NCI-H2081 treated with DMSO at 0.1 percent for 48 hours (cell line): ENCODE measurements around the gene TRPV4.

Experiments
- DNase-seq: peaks from one replicate; lab custom pipeline; 2025; lab: John Stamatoyannopoulos, UW

TRPV4 gene

GRCh38 chr12:109827566-109828550 lies 5.3 kb downstream of the TRPV4 start:
- no peak for DNase-seq

DNA sequence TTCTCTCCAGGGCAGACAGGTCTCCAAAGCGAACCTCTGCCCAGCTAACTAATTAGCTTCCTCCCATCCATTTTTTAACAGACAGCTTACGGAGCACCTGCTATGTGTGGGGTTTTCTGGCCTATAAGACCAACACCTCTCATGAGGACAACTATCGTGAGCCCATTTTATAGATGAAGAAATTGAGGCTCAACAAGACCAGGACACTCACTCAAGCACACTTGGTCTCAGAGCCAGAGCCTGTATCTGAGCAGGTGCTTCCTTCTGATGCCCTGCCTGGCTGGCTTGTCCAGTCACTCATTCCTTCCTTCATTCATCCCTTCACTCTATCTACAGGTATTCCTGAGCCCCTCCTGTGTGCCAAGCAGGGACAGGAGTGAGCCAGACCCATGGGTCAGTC lies 6.1 kb downstream of the TRPV4 start:
- DNase-seq, result no peak

DNA sequence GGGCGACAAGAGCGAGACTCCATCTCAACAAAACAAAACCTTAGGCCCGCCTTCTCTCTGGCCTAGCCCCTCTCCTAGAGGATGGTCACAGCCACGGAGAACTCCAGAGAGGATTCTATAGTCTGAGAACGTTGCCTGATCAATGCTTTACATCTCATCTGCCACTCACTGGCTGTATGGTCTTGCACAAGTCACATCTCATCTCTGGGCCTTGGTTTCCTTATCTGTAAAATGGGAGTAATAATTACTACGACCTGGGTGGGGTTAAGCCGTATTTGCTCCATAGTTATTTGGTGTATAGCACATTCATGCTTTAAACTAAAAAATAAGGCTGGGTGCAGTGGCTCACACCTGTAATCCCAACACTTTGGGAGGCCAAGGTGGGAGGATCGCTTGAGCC lies 8.5 kb downstream of the TRPV4 start:
- DNase-seq, result no peak

- no peak for DNase-seq
Observed at GRCh38 chr12:109822951-109823411, 10.2 kb downstream of the TRPV4 start.

GRCh38 chr12:109822416-109822815 lies 10.8 kb downstream of the TRPV4 start:
- no peak for DNase-seq

DNA sequence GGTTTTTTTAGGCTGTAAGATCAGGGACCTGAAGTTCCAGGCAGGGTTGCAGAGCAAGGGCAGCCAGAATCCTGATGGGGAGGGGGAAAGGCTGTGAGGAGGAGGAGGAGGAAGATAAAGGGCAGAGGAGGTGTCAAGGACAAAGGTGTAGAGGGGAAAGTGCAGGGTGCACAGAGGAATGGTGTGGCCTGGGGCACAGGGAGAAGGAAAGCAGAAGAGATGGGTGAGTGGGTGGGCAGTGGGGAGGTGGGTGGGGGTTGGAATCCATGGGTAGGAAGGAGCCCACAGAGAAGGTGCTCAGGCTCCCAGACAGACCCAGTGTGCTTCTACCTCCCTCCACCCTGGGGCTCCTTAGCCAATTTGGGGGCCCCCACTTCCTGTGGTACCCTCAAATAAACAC lies 11.2 kb downstream of the TRPV4 start:
- no peak for DNase-seq

- DNase-seq, result no peak
Observed at GRCh38 chr12:109820816-109821381, 12.3 kb downstream of the TRPV4 start.

- DNase-seq, result no peak
Observed at GRCh38 chr12:109818905-109819500, 14.2 kb downstream of the TRPV4 start.

GRCh38 chr12:109818253-109818652 lies 14.9 kb downstream of the TRPV4 start:
- DNase-seq, result no peak

GRCh38 chr12:109817627-109818231 lies 15.5 kb downstream of the TRPV4 start:
- DNase-seq, result no peak

- DNase-seq, result no peak
Observed at GRCh38 chr12:109816870-109817269, 16.3 kb downstream of the TRPV4 start.

GRCh38 chr12:109815757-109816617 lies 17.2 kb downstream of the TRPV4 start:
- DNase-seq, result no peak

DNA sequence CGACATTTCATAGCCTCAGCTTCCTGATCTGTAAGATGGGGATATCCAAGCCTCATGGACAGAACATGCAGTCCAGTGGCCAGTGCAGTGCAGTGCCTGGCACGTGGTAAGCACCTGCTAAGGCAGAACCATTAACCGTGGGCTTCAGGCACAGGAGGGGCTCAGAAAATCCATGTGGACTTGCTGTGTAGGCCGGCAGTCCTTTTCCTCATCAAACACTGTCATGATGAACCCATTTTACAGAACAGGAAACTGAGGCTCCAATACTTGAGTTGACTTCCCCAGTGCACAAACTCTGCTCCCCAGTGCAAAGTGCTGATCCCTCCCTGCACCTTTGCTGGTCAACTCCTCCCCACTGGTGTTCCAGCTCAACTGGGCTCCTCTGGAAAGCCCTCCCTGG lies 18.0 kb downstream of the TRPV4 start:
- no peak for DNase-seq

DNA sequence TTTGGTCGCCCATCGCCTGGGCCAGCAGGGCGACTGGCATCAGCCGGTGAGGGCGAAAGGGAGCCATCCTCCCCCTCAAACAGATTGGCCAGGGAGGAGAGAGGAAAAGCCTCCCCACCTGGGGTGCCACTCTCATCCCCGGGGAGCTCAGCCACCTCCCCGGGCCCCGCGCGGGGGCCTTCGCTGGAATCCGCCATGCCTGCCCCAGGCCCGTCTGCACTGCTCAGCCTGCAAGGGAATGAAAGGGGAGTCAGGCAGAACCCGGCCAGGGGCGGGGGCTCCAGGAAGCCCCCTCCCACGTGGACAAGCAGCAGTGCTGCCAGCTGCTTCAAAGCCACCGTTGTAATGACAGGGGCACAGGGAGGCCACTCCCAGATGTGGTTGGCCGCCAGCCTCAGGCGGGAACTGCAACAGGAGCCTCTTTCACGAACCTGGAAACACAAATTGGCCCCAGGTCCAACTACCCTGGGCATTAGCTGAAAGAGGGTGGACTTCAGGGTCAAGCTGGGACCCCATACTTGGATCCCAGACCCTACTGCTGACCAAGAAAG lies 18.5 kb downstream of the TRPV4 start:
- no peak for DNase-seq

DNA sequence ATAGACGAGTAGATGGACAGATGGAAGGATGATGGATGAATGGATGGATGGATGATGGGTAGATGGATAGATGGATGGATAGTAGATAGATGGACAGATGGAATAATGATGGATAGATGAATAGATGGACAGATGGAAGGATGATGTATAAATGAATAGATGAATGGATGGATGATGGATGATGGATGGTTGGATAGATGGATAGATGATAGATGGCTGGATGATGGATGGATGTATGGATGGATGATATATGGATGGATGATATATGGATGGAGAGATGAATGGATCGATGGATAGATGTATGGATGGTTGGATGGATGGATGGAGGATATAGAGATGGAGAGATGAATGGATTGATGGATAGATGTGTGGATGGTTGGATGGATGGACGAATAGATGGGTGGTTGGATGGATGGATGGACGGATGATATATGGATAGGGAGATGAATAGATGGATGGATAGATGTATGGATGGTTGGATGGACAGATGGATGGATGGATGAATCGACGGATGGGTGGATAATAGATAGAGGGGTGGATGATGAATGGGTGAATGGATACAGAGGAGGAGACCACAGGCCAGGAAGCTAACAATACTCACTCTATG lies 19.3 kb downstream of the TRPV4 start:
- DNase-seq, result no peak

- no peak for DNase-seq
Observed at GRCh38 chr12:109811624-109811995, 21.6 kb downstream of the TRPV4 start.

DNA sequence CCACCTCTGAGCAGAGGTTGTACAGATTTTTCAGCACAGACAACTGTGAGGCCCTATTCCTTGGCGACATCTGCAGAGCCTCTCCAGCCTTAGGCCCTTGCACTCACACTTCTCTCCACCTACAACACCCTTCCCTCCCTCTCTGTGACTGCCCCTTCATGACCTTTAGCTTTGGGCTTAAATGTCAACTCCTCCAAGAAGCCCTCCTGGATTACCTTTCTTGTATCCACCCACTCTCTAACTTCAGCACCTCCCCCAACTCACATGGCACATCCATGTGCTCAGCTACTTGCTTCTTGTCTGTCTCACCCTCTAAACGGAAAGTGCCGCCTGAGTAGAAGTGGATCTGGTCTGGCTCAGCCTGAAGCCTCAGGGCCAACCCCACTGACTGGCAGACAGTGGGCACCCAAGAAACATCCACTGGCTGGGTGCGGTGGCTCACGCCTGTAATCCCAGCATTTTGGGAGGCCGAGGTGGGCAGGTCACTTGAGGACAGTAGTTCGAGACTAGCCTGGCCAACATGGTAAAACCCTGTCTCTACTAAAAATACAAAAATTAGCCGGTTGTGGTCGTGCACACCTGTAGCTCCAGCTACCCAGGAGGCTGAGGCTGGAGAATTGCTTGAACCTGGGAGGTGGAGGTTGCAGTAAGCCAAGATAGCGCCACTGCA lies 22.1 kb downstream of the TRPV4 start:
- DNase-seq, result no peak

DNA sequence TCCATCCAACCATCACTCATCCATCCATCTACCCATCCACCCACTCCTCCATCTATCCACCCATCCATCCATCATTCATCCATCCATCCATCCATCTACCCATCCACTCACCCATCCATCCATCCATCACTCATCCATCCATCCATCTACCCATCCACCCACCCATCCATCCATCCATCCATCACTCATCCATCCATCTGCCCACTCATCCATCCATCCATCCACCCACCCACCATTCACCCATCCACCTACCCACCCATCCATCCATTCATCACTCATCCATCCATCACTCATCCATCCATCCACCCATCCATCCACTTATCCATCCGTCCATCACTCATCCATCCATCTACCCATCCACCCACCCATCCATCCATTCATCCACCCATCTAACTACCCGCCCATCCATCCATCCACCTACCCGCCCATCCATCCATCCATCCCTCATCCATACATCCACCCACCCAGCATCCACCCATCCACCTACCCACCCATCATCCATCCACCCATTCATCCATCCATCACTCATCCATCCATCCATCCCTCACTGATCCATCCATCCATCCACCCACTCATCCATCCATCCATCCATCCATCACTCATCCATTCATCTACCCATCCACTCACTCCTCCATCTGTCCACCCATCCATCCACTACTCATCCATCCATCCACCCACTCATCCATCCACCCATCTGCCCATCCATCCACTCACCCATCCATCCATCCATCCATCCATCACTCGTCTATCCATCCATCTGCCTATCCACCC lies 24.1 kb downstream of the TRPV4 start:
- no peak for DNase-seq

- DNase-seq, result no peak
Observed at GRCh38 chr12:109807954-109808643, 25.1 kb downstream of the TRPV4 start.
